ENCODE measurements around the gene MED7. TPM values are rescaled to one million over a fixed set of nuclear protein-coding genes. Genes with fewer than 3 reads are reported as not detected.

Gene MED7
- total and polyA plus RNA-seq, 4 donors, result 4.1 to 9.2 (median 6.1) TPM

- peaks cover 0 to 3% (median 1%) of the 10 kb centered on the region in 4 donors for H3K9me3 ChIP-seq (ENCODE audit: control insufficient read depth in 4 of 4, low read length in 3 of 4)
- TF ChIP-seq HNF4G (IDR thresholded peaks at IDR 0.05), result no peak
- H3K4me1 ChIP-seq (ENCODE audit: control insufficient read depth in 4 of 4, insufficient read depth in 4 of 4, low read length in 3 of 4), result no peaks in the 10 kb centered on the region
- WGBS, result 66% methylated on average over 8 of the region's 8 CpGs
- peaks cover 0 to 5% (median 0%) of the 10 kb centered on the region in 4 donors for H3K27me3 ChIP-seq (ENCODE audit: control insufficient read depth in 4 of 4, insufficient read depth in 4 of 4, low read length in 3 of 4)
- no peak within 1 kb of the TSS for H3K4me3 ChIP-seq (ENCODE audit: low read depth in 1 of 3, low read length in 3 of 3)
- no peak for DNase-seq (ENCODE audit: low spot score)
- H3K9ac ChIP-seq (ENCODE audit: low read depth in 1 of 2, low read length in 2 of 2), result peak within 1 kb of the TSS in 1 of 2 donors; percentile 26
- no peak within 1 kb of the TSS for H3K27ac ChIP-seq (ENCODE audit: low read depth in 1 of 2, low read length in 2 of 2)
- no peaks in the 10 kb centered on the region for H3K36me3 ChIP-seq (ENCODE audit: control insufficient read depth in 4 of 4, insufficient read depth in 3 of 4, low read depth in 1 of 4, low read length in 3 of 4)
These were observed 38.0 kb upstream of the MED7 start, which contains the start of gene ITK for GRCh38 chr5:157180374-157181264. Gene ITK, plus strand, starts transcription at chr5:157180840. Its CDS starts 138 bp downstream, at chr5:157180978.

- WGBS, result 66% methylated on average over 3 of the region's 3 CpGs
- no peaks in the 10 kb centered on the region for H3K36me3 ChIP-seq (ENCODE audit: control insufficient read depth in 4 of 4, insufficient read depth in 3 of 4, low read depth in 1 of 4, low read length in 3 of 4)
- H3K9me3 ChIP-seq (ENCODE audit: control insufficient read depth in 4 of 4, low read length in 3 of 4), result peaks cover 0 to 3% (median 1%) of the 10 kb centered on the region in 4 donors
- H3K27ac ChIP-seq (ENCODE audit: low read depth in 1 of 2, low read length in 2 of 2), result no peak overlapping the region
- no peak for DNase-seq (ENCODE audit: low spot score)
- H3K9ac ChIP-seq (ENCODE audit: low read depth in 1 of 2, low read length in 2 of 2), result no peak overlapping the region
- no peaks in the 10 kb centered on the region for H3K4me1 ChIP-seq (ENCODE audit: control insufficient read depth in 4 of 4, insufficient read depth in 4 of 4, low read length in 3 of 4)
- H3K27me3 ChIP-seq (ENCODE audit: control insufficient read depth in 4 of 4, insufficient read depth in 4 of 4, low read length in 3 of 4), result peaks cover 0 to 5% (median 0%) of the 10 kb centered on the region in 4 donors
- TF ChIP-seq FOXA1 (IDR thresholded peaks at IDR 0.05), result no peak
- TF ChIP-seq RXRA (IDR thresholded peaks at IDR 0.05), result no peak
- no peak for TF ChIP-seq JUND (IDR thresholded peaks at IDR 0.05)
- TF ChIP-seq CTCF (IDR thresholded peaks at IDR 0.05; ENCODE audit: low read depth, low read length, missing input control), result no peak
- no peak for TF ChIP-seq ATF3 (IDR thresholded peaks at IDR 0.05)
- no peak for TF ChIP-seq NR2F2 (IDR thresholded peaks at IDR 0.05)
- TF ChIP-seq EGR1 (IDR thresholded peaks at IDR 0.05; ENCODE audit: low read depth in 2 of 2), result no peak
- TF ChIP-seq YY1 (IDR thresholded peaks at IDR 0.05), result no peak
- TF ChIP-seq RAD21 (IDR thresholded peaks at IDR 0.05), result no peak
- TF ChIP-seq SP1 (IDR thresholded peaks at IDR 0.05), result no peak
- no peak for TF ChIP-seq GABPA (IDR thresholded peaks at IDR 0.05 in 1 of 2, conservative IDR thresholded peaks at IDR 0.05 in 1 of 2)
- no peak for TF ChIP-seq HNF4A (conservative IDR thresholded peaks at IDR 0.05)
- TF ChIP-seq HNF4G (IDR thresholded peaks at IDR 0.05), result no peak
- TF ChIP-seq REST (IDR thresholded peaks at IDR 0.05), result no peak
- TF ChIP-seq ZBTB33 (IDR thresholded peaks at IDR 0.05), result no peak
- no peak for TF ChIP-seq TAF1 (conservative IDR thresholded peaks at IDR 0.05)
- H3K4me3 ChIP-seq (ENCODE audit: low read depth in 1 of 3, low read length in 3 of 3), result no peak overlapping the region
These were observed 36.3 kb upstream of the MED7 start for GRCh38 chr5:157178966-157179365.
